ENCODE results near the gene DCC.

- TF ChIP-seq TAF1 (IDR thresholded peaks at IDR 0.05; ENCODE audit: borderline replicate concordance, low read depth, low read length) (no peak), CTCF (IDR thresholded peaks at IDR 0.05) (no peak), EZH2phosphoT487 (IDR thresholded peaks at IDR 0.05; ENCODE audit: borderline replicate concordance, low read depth) (no peak), JUND (IDR thresholded peaks at IDR 0.05) (no peak), EP300 (IDR thresholded peaks at IDR 0.05; ENCODE audit: borderline replicate concordance in 1 of 2, low read depth in 1 of 2, low read length in 1 of 2) (no peak), USF2 (IDR thresholded peaks at IDR 0.05; ENCODE audit: borderline replicate concordance, low read depth, low read length) (no peak), SIN3A (IDR thresholded peaks at IDR 0.05; ENCODE audit: borderline replicate concordance, low read depth, low read length) (no peak), RXRA (IDR thresholded peaks at IDR 0.05; ENCODE audit: borderline replicate concordance, low read depth) (no peak), SMC3 (IDR thresholded peaks at IDR 0.05; ENCODE audit: low read depth, low read length) (no peak), ZBTB33 (IDR thresholded peaks at IDR 0.05; ENCODE audit: borderline replicate concordance, low read depth) (no peak), IRF3 (IDR thresholded peaks at IDR 0.05; ENCODE audit: low read depth, low read length) (no peak)
Observed at GRCh38 chr18:52441794-52442193, 101.8 kb downstream of the DCC start.
